ENCODE data around the gene ESR2. TPM values are rescaled to one million over a fixed set of nuclear protein-coding genes. Genes with fewer than 3 reads are reported as not detected.

Gene ESR2
- total RNA-seq, 1 experiment from 2014 or later, result 0.15 TPM

DNA sequence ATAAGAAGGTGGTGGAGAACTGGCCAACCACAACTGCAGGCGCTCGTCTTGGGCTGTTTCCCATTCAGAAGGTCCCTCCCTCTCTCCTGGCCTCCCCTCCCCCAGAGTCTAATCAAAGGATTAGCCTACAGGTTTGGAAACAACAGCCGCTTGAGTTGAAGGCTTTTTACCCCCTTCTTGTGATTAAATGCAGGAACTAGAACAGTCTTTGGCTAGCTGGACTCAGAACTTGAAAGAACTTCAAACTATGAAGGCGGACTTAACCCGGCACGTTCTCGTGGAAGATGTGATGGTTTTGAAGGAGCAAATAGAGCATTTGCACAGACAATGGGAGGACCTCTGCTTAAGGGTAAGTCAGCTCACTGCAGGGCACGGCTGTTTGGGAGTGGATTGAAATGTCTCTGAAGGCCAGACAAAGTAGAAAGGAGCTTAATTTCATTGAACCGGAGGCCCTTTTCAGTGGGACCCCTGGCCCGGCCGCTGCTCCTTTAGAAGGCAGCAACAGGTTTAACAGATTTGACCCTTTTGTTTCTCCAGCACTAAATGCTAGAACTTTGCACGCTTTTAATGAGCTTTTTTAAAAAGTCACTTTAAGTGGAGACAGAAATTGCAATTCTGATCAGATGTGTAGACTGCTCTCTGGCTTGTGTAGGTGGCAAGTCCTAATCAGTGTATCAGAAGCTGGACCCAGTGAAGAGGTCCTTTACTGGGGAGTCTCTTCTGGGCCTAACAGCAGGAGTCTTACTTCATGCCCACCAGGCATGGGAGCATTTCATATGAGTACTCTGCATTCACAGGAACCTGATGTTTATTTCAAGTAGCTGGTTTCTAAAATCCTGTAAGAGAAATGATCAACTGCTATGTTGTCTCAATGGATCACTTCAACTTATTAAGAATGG, 107.7 kb downstream of the ESR2 start:
- Histone ChIP-seq H2AK5ac (ENCODE audit: insufficient read length, low read length) (no peak overlapping the region), H4K8ac (replicated peaks; ENCODE audit: insufficient read length, low read depth, low read length) (no peak overlapping the region), H3T11ph (ENCODE audit: low read length) (no peak overlapping the region), H3K9me3 (ENCODE audit: control insufficient read depth, low read depth, low read length) (no peaks in the 10 kb centered on the region), H4K91ac (ENCODE audit: insufficient read length, low read depth, low read length) (no peak overlapping the region), H3K23ac (ENCODE audit: insufficient read length, low read depth, low read length) (no peak overlapping the region), H3K27me3 (ENCODE audit: insufficient read depth, low read length) (no peaks in the 10 kb centered on the region), H2BK20ac (ENCODE audit: low read depth, low read length, poor library complexity, severe bottlenecking) (no peak overlapping the region), H3K27ac (ENCODE audit: insufficient read length, low read depth, low read length) (peak overlapping the region; percentile 50), H2BK12ac (ENCODE audit: insufficient read length, low read depth, low read length) (no peak overlapping the region), H3K4ac (ENCODE audit: low read depth, low read length) (no peak overlapping the region), H2BK5ac (ENCODE audit: insufficient read length, low read length) (no peak overlapping the region), H4K20me1 (ENCODE audit: control insufficient read depth, insufficient read depth, insufficient read length) (no peaks in the 10 kb centered on the region), H2BK15ac (ENCODE audit: low read depth, low read length) (no peak overlapping the region), H2BK120ac (ENCODE audit: low read depth, low read length, poor library complexity, severe bottlenecking) (no peak overlapping the region), H3K56ac (ENCODE audit: insufficient read length, low read depth, low read length) (no peak overlapping the region), H3K23me2 (ENCODE audit: insufficient read length, low read depth, low read length, poor library complexity, severe bottlenecking) (no peaks in the 10 kb centered on the region), H3K4me1 (ENCODE audit: insufficient read depth, low read length) (peaks cover 6% of the 10 kb centered on the region; the same call in 1 of the 2 replicates), H3K4me2 (ENCODE audit: insufficient read depth, insufficient read length, low read length) (peak overlapping the region; percentile 44), H3K18ac (ENCODE audit: insufficient read length, low read depth, low read length) (no peak overlapping the region), H3K79me2 (ENCODE audit: insufficient read depth, low read length) (no peaks in the 10 kb centered on the region), H2AFZ (ENCODE audit: low read length) (peak overlapping the region; percentile 49), H3K14ac (ENCODE audit: insufficient read depth, low read length) (peak overlapping the region; percentile 9; the same call in 1 of the 2 replicates), H4K5ac (ENCODE audit: insufficient read length, low read depth, low read length) (no peak overlapping the region), H3K79me1 (ENCODE audit: insufficient read depth, low read depth, low read length, poor library complexity, severe bottlenecking) (no peaks in the 10 kb centered on the region), H3K9ac (ENCODE audit: extremely low read depth, insufficient read length, low read length) (peak overlapping the region; percentile 9)
- H3K4me3 Mint-ChIP-seq, result peak overlapping the region; percentile 68 to 93
- WGBS (ENCODE audit: extremely low coverage, insufficient read length, low lambda C conversion rate), result no CpG with 5 or more reads among the region's 12 CpGs
- peak; percentile 64 for DNase-seq
- H3K27me3 Mint-ChIP-seq (ENCODE audit: low read depth), result no peaks in the 10 kb centered on the region
- H3K4me1 Mint-ChIP-seq, result peaks cover 32 to 35% of the 10 kb centered on the region in 2 experiments
- peaks cover 38 to 66% (median 50%) of the 10 kb centered on the region in 3 experiments for H3K36me3 Mint-ChIP-seq (ENCODE audit: insufficient read depth in 1 of 3, low read depth in 3 of 3)
- peaks cover 24 to 26% of the 10 kb centered on the region in 2 experiments for H3K9me3 Mint-ChIP-seq
- no peak for TF ChIP-seq CTCF (conservative IDR thresholded peaks at IDR 0.05)
- H3K27ac Mint-ChIP-seq, result peak overlapping the region; percentile 90 to 98 (median 97)
